Stomach smooth muscle (tissue), 2 donors: ENCODE results near the gene CUL9.

ENCODE experiments used
- H3K27ac ChIP-seq: one replicate; pipeline ENCODE4 v1.7.0; 2013; ENCODE audit warnings: mild to moderate bottlenecking, low read length, inconsistent platforms
- H3K27me3 ChIP-seq, 2 donors: one replicate each; pipeline ENCODE4 v1.7.0; 2013; ENCODE audit warnings: low read length in 2 of 2; ENCODE audit not compliant: insufficient read depth in 2 of 2, control insufficient read depth in 1 of 2
- H3K36me3 ChIP-seq, 2 donors: one replicate each; pipeline ENCODE4 v1.7.0; 2013; ENCODE audit warnings: low read length in 2 of 2; ENCODE audit not compliant: control insufficient read depth in 2 of 2, insufficient read depth in 2 of 2
- H3K4me1 ChIP-seq: one replicate; pipeline ENCODE4 v1.7.0; 2013; ENCODE audit warnings: low read length; ENCODE audit not compliant: control insufficient read depth, insufficient read depth
- H3K4me3 ChIP-seq, 2 donors: one replicate each; pipeline ENCODE4 v1.7.0; 2013; ENCODE audit warnings: low read length in 2 of 2
- H3K9ac ChIP-seq, 2 donors: one replicate each; pipeline ENCODE4 v1.7.0; 2013; ENCODE audit warnings: low read length in 2 of 2, mild to moderate bottlenecking in 1 of 2
- H3K9me3 ChIP-seq, 2 donors: one replicate each; pipeline ENCODE4 v1.7.0; 2013; ENCODE audit warnings: low read length in 2 of 2; ENCODE audit not compliant: control insufficient read depth in 2 of 2
- donor health status: healthy.
- donor health status: Pancreatic carcinoma.

CUL9 gene

GRCh38 chr6:43200541-43200940 lies 18.5 kb downstream of the CUL9 start:
- Histone ChIP-seq H3K27me3 (no peaks in the 10 kb centered on the region), H3K36me3 (peaks cover 35 to 43% of the 10 kb centered on the region in 2 donors), H3K27ac (no peak overlapping the region), H3K4me3 (no peak overlapping the region), H3K4me1 (no peaks in the 10 kb centered on the region), H3K9ac (no peak overlapping the region), H3K9me3 (no peaks in the 10 kb centered on the region)

- no peaks in the 10 kb centered on the region for H3K4me1 ChIP-seq
- no peak overlapping the region for H3K9ac ChIP-seq
- H3K36me3 ChIP-seq = peaks cover 31 to 36% of the 10 kb centered on the region in 2 donors
- H3K9me3 ChIP-seq = no peaks in the 10 kb centered on the region
- no peak overlapping the region for H3K27ac ChIP-seq
- no peaks in the 10 kb centered on the region for H3K27me3 ChIP-seq
- no peak overlapping the region for H3K4me3 ChIP-seq
Observed at GRCh38 chr6:43202451-43202850, 20.5 kb downstream of the CUL9 start.

DNA sequence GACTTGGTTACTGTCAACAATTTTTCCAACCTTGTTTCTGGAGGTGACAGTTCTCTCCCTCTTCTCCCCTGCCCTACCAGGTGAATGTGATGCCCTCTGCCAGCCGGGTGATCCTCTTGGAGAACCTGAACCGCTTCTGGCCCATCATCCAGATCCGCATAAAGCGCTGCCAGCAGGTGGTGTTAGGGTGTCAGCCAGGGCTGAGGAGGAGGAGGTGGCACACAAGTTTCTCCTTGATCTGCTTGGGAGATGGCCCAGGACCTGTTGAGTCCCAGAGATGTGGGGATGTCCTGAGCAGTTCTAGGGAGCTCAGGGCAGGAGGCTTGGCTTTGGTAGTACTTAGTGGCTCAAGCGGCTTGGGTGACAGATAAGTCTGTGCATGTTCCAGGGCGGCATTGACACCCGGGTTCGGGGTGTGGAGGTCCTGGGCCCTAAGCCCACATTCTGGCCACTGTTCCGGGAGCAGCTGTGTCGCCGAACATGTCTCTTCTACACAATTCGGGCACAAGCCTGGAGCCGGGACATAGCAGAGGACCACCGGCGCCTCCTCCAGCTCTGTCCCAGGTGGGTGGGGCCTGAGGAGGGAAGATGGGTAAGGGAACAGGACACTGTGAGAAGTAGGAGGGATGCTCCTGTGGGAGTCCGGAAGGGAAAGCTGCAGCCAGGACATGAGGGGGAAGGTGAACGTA lies 21.2 kb downstream of the CUL9 start:
- Histone ChIP-seq H3K36me3 (peaks cover 31 to 34% of the 10 kb centered on the region in 2 donors), H3K27me3 (no peaks in the 10 kb centered on the region), H3K9me3 (no peaks in the 10 kb centered on the region), H3K27ac (no peak overlapping the region), H3K4me3 (no peak overlapping the region), H3K4me1 (no peaks in the 10 kb centered on the region), H3K9ac (no peak overlapping the region)

DNA sequence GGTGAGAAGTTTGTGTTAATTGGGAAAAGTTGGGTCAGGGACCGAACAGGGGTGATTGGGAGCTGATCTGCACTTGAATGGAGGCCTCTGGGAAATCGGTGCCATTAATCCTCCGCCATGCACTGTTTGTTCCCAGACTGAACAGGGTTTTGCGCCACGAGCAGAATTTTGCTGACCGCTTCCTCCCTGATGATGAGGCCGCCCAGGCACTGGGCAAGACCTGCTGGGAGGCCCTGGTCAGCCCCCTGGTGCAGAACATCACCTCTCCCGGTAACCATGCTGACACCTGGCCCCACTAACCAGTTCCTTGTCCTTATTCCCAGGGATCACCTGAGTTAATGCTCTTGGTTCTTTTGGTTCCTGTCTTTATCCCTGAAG lies 21.7 kb downstream of the CUL9 start:
- Histone ChIP-seq H3K27ac (no peak overlapping the region), H3K9ac (no peak overlapping the region), H3K36me3 (peaks cover 27 to 34% of the 10 kb centered on the region in 2 donors), H3K4me1 (no peaks in the 10 kb centered on the region), H3K27me3 (no peaks in the 10 kb centered on the region), H3K4me3 (no peak overlapping the region), H3K9me3 (no peaks in the 10 kb centered on the region)

DNA sequence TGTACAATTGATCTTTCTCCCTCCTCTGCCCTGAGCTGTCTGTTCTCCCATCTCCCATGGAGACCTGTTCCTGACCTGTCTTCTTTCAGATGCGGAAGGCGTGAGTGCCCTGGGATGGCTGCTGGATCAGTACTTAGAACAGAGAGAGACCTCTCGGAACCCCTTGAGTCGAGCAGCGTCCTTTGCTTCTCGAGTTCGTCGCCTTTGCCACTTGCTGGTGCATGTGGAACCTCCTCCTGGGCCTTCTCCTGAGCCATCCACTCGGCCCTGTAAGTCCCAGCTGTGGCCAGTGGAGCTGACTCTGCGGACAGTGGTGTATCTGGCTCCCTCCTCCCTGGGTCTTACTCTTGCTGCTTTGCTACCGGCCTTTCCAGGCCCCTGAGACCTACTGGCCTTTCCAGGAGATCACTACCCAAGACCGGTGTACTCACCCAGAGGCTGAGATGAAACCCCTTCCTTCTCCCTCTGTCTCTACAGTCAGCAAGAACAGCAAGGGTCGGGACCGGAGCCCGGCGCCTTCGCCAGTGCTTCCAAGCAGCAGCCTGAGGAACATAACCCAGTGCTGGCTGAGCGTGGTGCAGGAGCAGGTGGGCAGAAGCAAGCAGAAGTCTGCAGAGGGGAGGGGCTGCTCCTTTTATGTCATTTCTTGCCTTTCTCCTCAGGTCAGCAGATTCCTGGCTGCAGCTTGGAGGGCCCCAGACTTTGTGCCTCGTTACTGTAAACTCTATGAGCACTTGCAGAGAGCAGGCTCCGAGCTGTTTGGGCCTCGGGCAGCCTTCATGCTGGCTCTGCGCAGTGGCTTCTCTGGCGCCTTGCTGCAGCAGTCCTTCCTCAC lies 22.5 kb downstream of the CUL9 start:
- H3K27ac ChIP-seq = no peak overlapping the region
- H3K4me1 ChIP-seq = no peaks in the 10 kb centered on the region
- H3K36me3 ChIP-seq = peaks cover 24 to 30% of the 10 kb centered on the region in 2 donors
- H3K4me3 ChIP-seq = no peak overlapping the region
- no peak overlapping the region for H3K9ac ChIP-seq
- H3K27me3 ChIP-seq = no peaks in the 10 kb centered on the region
- H3K9me3 ChIP-seq = no peaks in the 10 kb centered on the region

DNA sequence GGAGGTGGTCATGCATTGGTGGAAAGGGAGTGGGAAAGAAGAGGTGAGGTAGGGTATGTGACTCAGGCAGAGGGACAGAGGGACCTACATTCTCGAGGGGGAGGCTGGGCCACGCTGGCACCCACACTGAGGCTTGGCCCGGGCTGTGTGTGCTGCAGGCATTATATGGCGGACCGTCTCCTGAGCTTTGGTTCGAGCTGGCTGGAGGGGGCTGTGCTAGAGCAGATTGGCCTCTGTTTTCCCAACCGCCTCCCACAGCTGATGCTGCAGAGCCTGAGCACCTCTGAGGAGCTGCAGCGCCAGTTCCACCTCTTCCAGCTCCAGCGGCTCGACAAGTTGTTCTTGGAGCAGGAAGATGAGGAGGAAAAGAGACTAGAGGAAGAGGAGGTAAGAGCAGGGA lies 23.9 kb downstream of the CUL9 start:
- Histone ChIP-seq H3K27me3 (no peaks in the 10 kb centered on the region), H3K36me3 (peaks cover 14 to 20% of the 10 kb centered on the region in 2 donors), H3K4me3 (no peak overlapping the region), H3K4me1 (no peaks in the 10 kb centered on the region), H3K9me3 (no peaks in the 10 kb centered on the region), H3K27ac (no peak overlapping the region), H3K9ac (no peak overlapping the region)

DNA sequence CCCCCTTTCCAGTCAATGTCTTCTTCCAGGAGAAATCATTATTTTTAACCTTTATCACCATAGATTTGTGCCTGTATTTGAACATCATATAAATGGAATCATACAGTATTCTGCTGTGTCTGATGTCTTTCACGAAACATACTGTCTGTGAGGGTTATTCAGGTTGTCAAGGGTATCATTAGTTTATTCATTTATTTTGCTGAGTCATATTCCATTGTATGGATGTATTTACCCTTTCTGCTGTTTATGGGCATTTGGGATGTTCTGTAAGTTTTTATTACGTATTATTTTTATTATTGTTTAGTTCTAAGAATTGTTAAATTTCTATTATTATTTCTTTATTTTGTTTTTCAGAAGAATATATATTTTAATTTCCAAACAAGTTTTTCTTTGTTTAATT lies 25.3 kb downstream of the CUL9 start:
- Histone ChIP-seq H3K4me3 (no peak overlapping the region), H3K36me3 (peaks cover 16 to 17% of the 10 kb centered on the region in 2 donors), H3K27me3 (no peaks in the 10 kb centered on the region), H3K4me1 (no peaks in the 10 kb centered on the region), H3K27ac (no peak overlapping the region), H3K9ac (no peak overlapping the region), H3K9me3 (no peaks in the 10 kb centered on the region)

- no peaks in the 10 kb centered on the region for H3K9me3 ChIP-seq
- H3K9ac ChIP-seq = no peak overlapping the region
- H3K4me1 ChIP-seq = no peaks in the 10 kb centered on the region
- peaks cover 20 to 23% of the 10 kb centered on the region in 2 donors for H3K36me3 ChIP-seq
- no peaks in the 10 kb centered on the region for H3K27me3 ChIP-seq
- no peak overlapping the region for H3K4me3 ChIP-seq
- H3K27ac ChIP-seq = no peak overlapping the region
Observed at GRCh38 chr6:43211955-43212354, 30.0 kb downstream of the CUL9 start.

- Histone ChIP-seq H3K27ac (no peak overlapping the region), H3K27me3 (no peaks in the 10 kb centered on the region), H3K4me1 (no peaks in the 10 kb centered on the region), H3K9me3 (no peaks in the 10 kb centered on the region), H3K9ac (no peak overlapping the region), H3K4me3 (no peak overlapping the region), H3K36me3 (peaks cover 24 to 25% of the 10 kb centered on the region in 2 donors)
Observed at GRCh38 chr6:43213431-43213830, 31.4 kb downstream of the CUL9 start.

DNA sequence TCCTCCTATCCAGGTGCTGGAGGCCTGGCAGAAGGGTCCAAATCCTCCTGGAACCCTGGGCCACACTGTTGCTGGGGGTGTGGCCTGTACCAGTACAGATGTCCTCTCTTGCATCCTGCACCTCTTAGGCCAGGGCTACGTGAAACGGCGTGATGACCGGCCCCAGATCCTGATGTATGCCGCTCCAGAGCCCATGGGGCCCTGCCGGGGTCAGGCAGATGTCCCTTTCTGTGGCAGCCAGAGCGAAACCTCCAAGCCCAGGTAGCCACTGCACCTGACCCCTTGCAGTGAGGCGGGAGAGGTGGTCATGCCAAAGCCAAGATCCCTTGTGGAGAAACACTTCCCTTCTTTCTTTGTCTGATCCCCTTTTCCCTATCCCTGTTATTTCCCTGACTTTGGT lies 33.1 kb downstream of the CUL9 start:
- Histone ChIP-seq H3K27ac (no peak overlapping the region), H3K4me1 (no peaks in the 10 kb centered on the region), H3K4me3 (no peak overlapping the region), H3K27me3 (no peaks in the 10 kb centered on the region), H3K36me3 (peaks cover 25 to 26% of the 10 kb centered on the region in 2 donors), H3K9ac (no peak overlapping the region), H3K9me3 (no peaks in the 10 kb centered on the region)

DNA sequence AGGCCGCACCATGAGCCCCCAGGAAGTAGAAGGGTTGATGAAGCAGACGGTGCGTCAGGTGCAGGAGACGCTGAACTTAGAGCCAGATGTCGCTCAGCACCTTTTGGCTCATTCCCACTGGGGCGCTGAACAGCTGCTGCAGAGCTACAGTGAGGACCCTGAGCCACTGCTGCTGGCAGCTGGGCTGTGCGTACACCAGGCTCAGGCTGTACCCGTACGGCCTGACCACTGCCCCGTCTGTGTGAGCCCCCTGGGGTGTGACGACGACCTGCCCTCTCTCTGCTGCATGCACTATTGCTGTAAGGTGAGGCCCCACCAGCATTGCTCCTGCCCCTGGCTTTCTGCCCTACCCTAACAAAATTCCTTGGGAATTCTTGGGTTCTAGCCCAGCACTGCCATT lies 34.2 kb downstream of the CUL9 start:
- Histone ChIP-seq H3K27ac (no peak overlapping the region), H3K27me3 (no peaks in the 10 kb centered on the region), H3K4me1 (no peaks in the 10 kb centered on the region), H3K4me3 (no peak overlapping the region), H3K36me3 (peaks cover 25 to 31% of the 10 kb centered on the region in 2 donors), H3K9me3 (no peaks in the 10 kb centered on the region), H3K9ac (no peak overlapping the region)
